ENCODE data around the gene IBA57.

DNA sequence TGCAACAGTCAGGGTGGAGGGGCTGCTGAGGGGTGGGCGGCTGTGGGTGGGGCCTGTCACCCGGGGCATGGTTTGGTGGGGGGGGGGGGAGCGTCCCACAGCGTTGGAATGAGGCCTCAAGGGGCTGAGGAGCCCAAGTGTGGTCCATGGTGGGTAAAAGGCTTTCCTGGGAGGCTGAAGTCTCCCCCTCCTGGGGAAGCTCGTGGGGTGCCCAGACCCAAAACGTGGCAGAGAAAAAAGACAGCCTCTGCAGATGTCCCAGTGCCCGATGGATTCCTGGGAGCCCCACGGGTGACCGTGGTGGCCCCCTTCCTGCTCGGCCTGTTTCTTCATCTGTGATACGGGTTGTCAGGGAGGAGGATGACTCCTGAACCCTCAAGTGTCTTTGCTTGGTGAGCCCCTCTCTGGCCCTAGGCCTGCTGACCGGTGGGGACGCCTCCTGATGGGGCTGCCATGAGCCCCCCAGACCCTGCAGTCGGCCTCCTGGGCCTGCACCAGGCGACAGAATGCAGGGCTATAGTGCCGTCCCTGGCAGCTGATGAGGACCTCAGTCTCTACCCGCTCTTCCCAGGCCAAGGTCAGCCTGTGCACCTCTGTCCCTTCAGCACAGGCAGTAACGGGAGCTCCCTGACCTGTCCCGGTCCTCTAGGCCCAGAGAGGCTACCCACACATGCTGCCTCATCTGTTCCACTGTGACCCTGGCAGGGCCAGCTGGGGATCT, 43.4 kb downstream of the IBA57 start:
- TF ChIP-seq POLR2A (IDR thresholded peaks at IDR 0.05), result no peak
- TF ChIP-seq, protein P1, sequence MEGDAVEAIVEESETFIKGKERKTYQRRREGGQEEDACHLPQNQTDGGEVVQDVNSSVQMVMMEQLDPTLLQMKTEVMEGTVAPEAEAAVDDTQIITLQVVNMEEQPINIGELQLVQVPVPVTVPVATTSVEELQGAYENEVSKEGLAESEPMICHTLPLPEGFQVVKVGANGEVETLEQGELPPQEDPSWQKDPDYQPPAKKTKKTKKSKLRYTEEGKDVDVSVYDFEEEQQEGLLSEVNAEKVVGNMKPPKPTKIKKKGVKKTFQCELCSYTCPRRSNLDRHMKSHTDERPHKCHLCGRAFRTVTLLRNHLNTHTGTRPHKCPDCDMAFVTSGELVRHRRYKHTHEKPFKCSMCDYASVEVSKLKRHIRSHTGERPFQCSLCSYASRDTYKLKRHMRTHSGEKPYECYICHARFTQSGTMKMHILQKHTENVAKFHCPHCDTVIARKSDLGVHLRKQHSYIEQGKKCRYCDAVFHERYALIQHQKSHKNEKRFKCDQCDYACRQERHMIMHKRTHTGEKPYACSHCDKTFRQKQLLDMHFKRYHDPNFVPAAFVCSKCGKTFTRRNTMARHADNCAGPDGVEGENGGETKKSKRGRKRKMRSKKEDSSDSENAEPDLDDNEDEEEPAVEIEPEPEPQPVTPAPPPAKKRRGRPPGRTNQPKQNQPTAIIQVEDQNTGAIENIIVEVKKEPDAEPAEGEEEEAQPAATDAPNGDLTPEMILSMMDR (IDR thresholded peaks at IDR 0.05), result no peak
